Activated T-cell treated with anti-CD3 and anti-CD28 coated beads for 48 hours (primary cell): ENCODE measurements around the gene FBXO42.
A peak's percentile ranks its signal among the peaks of the same experiment; 100 is the strongest.
"Not testable (repeated sequence)": the region's sequence is repeated elsewhere in the genome, so short reads cannot be mapped to it uniquely, and the experiment has no call there.

Experiments
- DNase-seq: peaks from one replicate; pipeline ENCODE4 v3.0.0-alpha.2; 2020; ENCODE audit warnings: low read depth

Gene FBXO42

GRCh38 chr1:16260814-16261213 is 91.5 kb downstream of the FBXO42 start:
- DNase-seq = no peak

GRCh38 chr1:16258591-16259135 is 93.6 kb downstream of the FBXO42 start:
- no peak for DNase-seq

- no peak for DNase-seq
Measured at GRCh38 chr1:16257968-16258367, 94.3 kb downstream of the FBXO42 start.

DNA sequence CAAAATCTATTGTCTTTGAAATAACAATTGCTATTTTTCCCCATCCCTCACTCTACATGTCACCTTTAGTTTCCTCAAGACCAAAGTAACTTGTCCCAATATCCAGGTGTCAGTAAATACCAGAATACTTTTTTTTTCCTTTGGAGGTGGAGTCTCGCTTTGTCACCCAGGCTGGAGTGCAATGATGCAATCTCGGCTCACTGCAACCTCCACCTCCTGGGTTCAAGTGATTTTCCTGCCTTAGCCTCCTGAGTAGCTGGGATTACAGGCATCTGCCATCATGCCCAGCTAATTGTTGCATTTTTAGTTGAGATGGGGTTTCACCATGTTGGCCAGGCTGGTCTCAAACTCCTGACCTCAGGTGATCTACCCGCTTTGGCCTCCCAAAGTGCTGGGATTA is 94.7 kb downstream of the FBXO42 start:
- DNase-seq = not testable (repeated sequence)

GRCh38 chr1:16256478-16256877 is 95.8 kb downstream of the FBXO42 start:
- DNase-seq = no peak

- no peak for DNase-seq
Measured at GRCh38 chr1:16254263-16254928, 97.9 kb downstream of the FBXO42 start.

DNA sequence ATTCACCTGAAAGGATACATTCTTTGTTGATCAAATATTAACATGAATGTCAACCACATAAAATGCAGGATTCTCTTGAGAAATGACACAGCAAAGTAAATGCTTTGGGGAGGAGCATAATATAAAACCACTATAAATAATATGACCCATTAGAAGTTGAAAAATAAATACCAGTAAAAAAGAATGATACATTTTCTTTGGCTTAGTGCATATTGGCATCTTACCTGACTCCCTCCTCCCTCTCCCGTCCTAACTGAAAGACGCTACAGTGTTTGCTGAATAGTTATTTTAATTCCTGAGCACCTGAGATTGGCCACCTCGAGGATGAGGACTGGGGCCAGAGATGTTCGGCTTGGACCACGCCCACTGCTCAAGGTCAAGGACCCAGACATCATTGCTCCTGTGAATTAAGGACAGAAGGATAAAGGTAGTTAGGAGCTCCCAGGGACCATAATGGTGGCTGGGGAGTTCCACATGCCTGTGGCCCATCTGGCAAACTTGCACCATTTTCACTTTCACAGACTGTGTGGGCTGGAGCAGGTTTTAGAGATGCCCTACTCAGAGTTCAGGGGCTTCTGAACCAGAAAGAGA is 98.9 kb downstream of the FBXO42 start:
- DNase-seq = no peak

DNA sequence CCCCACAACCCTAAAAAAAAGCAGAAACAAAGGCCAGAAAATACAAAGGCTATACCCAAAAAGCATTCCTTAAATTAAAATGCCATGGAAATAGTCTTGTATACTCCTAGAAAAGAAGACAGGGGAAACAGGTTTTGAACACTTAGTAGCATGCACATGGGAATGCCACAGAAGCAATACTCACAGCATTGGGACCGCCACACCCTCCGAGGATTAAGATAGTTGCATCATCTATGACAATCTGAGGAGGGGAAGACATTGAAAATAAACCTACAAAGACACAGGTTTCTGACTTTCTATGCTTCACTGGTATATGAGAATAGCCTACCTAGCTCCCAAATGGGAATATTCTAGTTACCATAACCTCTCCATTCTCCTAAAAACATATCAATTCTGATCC is 99.4 kb downstream of the FBXO42 start:
- no peak for DNase-seq

DNA sequence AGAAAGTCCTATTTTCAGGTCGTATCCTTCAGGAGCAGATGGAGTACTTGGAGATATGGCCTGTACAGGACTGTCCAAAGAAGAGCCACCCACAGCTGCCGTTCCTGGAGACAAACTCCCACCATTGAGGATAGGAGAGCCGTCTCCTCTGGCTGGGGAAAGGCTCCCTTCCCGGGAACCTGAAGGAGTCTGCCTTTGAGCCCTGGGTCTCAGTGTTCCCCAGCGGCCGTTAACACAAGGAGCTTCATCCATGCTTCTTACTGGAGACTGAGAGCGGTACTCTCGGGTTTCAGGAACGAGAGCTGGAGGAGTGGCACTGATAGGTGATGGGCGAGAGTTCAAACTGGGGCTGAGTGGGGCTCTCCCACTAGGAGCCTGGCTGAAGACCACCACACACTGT is 100.9 kb downstream of the FBXO42 start:
- no peak for DNase-seq

DNA sequence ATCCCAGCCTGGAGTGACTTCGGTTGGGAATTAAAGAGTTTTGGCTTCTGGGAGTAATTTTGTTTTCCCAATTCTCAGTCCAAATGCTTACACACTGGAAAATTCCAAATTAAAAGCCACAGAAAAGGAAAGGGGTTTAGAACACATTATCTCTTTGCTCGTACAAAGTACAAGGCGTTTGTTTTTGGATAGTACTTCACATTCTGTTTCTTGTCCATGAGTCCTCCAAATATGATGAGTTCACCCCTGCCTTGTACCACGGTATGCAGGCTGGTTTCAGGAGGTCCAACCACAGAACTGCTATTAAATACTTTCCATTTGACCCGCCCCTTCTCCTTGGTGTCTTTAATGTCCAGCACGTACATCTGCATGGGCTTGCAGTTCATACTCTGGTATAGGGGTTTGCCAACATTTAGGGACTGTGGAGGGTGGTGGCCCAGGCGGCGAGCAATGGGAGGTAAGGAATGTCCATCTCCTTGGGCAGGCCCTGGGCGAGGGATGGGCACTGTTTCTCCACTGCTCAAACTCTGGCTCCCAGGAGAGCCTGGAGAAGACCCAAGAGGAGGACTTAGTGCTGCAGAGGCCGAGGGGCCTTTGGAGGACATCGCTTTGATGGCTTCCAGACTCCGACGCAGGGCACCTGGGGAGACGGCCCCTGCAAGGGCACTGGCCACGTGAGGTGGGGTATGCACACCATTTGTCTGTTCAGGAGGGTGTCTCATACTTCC is 101.6 kb downstream of the FBXO42 start:
- DNase-seq = no peak

- no peak for DNase-seq
Measured at GRCh38 chr1:16249596-16250241, 102.6 kb downstream of the FBXO42 start.

- DNase-seq = no peak
Measured at GRCh38 chr1:16248603-16249516, 103.4 kb downstream of the FBXO42 start.

- no peak for DNase-seq
Measured at GRCh38 chr1:16248007-16248436, 104.3 kb downstream of the FBXO42 start.

GRCh38 chr1:16247441-16247840 is 104.8 kb downstream of the FBXO42 start:
- no peak for DNase-seq

GRCh38 chr1:16246961-16247360 is 105.3 kb downstream of the FBXO42 start:
- no peak for DNase-seq

- DNase-seq = not testable (repeated sequence)
Measured at GRCh38 chr1:16246239-16246638, 106.0 kb downstream of the FBXO42 start.

- DNase-seq = no peak
Measured at GRCh38 chr1:16245476-16246196, 106.6 kb downstream of the FBXO42 start.

DNA sequence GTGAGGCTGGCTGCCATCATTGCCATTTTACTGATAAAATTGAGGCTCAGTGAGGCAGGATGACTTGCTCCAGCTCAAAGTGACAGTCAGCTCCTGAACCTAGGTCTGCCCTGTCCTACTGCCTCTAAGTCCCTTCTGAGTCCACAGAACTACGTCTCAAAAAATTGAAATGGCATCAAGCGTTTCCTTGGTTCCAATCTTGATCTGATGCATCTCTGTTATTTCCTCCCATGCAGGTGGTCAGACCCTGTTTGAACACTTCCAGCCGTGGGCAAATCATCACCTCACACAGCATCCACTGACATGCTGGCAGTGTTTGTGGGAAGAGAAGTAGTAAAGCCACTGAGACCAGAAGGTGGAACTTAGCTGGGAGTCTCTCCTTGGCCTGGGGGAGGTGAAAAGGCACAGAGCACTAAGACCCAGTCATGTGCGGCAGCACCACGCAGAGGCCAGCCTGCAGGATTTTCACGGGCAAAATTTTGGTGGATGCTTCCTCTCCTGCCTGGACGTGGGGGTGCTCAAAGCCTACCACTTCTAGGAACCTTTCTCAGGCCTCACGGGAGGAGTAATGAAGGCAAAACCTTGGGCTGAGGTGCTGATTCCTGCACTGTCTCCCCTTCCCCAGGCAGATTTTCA is 107.5 kb downstream of the FBXO42 start:
- DNase-seq = no peak

DNA sequence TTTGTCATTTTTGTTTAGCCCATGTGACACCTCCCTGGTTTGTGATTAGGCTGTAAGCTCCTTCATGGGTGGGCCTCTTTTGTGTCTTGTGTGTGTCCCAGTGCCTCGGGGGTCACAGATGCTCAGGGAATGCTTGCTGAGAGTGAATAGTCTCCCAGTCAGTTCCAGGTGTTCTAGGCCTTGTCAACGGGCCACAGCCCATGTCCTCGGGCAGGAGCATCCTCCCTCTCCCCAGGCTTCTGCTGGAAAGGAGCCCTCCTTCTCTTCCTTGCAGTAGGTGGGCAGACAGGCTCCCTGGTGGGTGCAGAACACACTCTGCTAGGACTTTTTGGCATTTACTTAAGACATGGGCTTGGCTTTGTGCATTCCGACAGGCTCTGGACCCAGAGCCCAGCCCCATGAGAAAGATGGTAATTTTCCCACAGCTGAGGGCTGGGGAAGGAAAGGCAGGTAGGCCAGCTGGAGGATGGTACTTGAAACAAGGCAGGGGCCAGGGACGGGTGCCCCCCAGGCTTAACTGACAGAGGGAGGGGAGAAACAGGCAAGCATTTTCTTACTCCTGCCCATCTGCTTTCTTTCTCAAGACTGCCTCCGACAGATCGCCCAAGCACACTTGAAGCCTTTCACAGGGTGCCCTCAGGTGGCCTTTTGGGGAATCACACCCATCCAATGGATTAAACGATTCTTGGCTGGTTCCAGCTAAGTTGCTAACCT is 108.2 kb downstream of the FBXO42 start:
- DNase-seq = peak; percentile 59

GRCh38 chr1:16243215-16243610 is 109.1 kb downstream of the FBXO42 start:
- DNase-seq = no peak
